GM18867 (cell line): ENCODE results near the gene OS9.

ENCODE experiments used
- ATAC-seq: cut with Tn5 transposase; IDR thresholded peaks from one replicate; pipeline ENCODE4 v1.9.1; 2021; ENCODE audit warnings: mild to moderate bottlenecking, moderate library complexity; ENCODE audit not compliant: unreplicated experiment

The OS9 gene

GRCh38 chr12:57765698-57766463, 71.9 kb downstream of the OS9 start:
- no peak for ATAC-seq

- no peak for ATAC-seq
Observed at GRCh38 chr12:57766464-57767304, 72.8 kb downstream of the OS9 start, which contains the start of gene CYP27B1. CYP27B1 (minus strand) TSS chr12:57767078; CDS start chr12:57767041, 37 bp downstream.

GRCh38 chr12:57767305-57767698, 73.4 kb downstream of the OS9 start:
- ATAC-seq: no peak

- ATAC-seq: no peak
Observed at GRCh38 chr12:57767876-57768275, 73.9 kb downstream of the OS9 start.

- no peak for ATAC-seq
Observed at GRCh38 chr12:57769594-57769993, 75.7 kb downstream of the OS9 start.

- ATAC-seq: no peak
Observed at GRCh38 chr12:57770734-57771133, 76.8 kb downstream of the OS9 start.
